ENCODE results near the gene BRD8. TPM values are rescaled to one million over a fixed set of nuclear protein-coding genes. Genes with fewer than 3 reads are reported as not detected.

The BRD8 gene
- total and polyA plus RNA-seq, 9 of the 15 experiments (the other 6 are each of a cell fraction or from before 2014, with no cell fraction given) = 54.6 to 163 (median 87.0) TPM

DNA sequence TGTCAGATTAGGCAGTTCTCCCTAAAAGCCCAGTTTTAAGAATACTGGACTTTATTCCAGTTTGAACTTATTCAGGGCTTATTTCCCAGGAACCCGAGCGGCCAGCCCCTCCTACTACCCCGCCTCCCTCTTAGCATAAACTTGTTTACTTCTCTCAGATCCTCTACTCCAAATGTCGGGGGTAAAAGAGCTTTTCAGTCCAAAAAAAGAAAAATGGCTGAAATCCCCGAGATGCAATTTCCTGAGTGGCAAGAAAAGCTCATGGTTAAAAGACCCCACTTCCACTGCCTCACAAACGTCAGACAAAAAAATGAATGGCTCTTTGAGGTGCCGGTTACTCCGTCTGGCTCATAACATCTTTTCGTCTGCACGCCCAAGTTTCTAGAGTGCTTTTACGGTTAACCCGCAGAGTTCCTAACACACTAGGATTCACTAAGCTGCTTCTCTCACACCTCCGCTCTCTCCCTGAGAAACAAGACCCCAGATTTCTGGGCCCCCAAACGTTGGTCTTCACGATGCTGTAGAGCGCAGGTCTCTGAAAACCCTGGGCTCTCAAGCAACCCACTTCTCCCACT is 402 bp downstream of the BRD8 start:
- 0% methylated on average over 16 of the region's 16 CpGs for WGBS (ENCODE audit: insufficient coverage, low coverage, missing lambda C conversion rate)
- peak; percentile 66 for ATAC-seq
- in situ Hi-C loops (cut with MboI) = loop anchor here (25.0 kb wide), 1 partner anchor 234 kb away; no protein-coding TSS in a partner anchor
- TF ChIP-seq, protein P1, sequence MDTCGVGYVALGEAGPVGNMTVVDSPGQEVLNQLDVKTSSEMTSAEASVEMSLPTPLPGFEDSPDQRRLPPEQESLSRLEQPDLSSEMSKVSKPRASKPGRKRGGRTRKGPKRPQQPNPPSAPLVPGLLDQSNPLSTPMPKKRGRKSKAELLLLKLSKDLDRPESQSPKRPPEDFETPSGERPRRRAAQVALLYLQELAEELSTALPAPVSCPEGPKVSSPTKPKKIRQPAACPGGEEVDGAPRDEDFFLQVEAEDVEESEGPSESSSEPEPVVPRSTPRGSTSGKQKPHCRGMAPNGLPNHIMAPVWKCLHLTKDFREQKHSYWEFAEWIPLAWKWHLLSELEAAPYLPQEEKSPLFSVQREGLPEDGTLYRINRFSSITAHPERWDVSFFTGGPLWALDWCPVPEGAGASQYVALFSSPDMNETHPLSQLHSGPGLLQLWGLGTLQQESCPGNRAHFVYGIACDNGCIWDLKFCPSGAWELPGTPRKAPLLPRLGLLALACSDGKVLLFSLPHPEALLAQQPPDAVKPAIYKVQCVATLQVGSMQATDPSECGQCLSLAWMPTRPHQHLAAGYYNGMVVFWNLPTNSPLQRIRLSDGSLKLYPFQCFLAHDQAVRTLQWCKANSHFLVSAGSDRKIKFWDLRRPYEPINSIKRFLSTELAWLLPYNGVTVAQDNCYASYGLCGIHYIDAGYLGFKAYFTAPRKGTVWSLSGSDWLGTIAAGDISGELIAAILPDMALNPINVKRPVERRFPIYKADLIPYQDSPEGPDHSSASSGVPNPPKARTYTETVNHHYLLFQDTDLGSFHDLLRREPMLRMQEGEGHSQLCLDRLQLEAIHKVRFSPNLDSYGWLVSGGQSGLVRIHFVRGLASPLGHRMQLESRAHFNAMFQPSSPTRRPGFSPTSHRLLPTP (IDR thresholded peaks at IDR 0.05; ENCODE audit: borderline replicate concordance, extremely low read depth, insufficient read length) = no peak
- 0 out of 2 replicates have a peak, but pooled peaks have one; percentile 10 for TF ChIP-seq RB1 (IDR thresholded peaks at IDR 0.05; ENCODE audit: low read depth)
- peak in 1 of 2 experiments; percentile 41; a peak in 2 of 4 replicates for TF ChIP-seq MAZ (CRISPR knock-in tag; conservative IDR thresholded peaks at IDR 0.05 in 1 of 2, IDR thresholded peaks at IDR 0.05 in 1 of 2)
- peak; percentile 76 for TF ChIP-seq SAP30 (IDR thresholded peaks at IDR 0.05; ENCODE audit: borderline replicate concordance, insufficient read depth, low read depth, low read length, poor library complexity, severe bottlenecking)
- no peak for TF ChIP-seq POLR2B (IDR thresholded peaks at IDR 0.05; ENCODE audit: low read depth, partially characterized antibody)
- TF ChIP-seq, protein P2, sequence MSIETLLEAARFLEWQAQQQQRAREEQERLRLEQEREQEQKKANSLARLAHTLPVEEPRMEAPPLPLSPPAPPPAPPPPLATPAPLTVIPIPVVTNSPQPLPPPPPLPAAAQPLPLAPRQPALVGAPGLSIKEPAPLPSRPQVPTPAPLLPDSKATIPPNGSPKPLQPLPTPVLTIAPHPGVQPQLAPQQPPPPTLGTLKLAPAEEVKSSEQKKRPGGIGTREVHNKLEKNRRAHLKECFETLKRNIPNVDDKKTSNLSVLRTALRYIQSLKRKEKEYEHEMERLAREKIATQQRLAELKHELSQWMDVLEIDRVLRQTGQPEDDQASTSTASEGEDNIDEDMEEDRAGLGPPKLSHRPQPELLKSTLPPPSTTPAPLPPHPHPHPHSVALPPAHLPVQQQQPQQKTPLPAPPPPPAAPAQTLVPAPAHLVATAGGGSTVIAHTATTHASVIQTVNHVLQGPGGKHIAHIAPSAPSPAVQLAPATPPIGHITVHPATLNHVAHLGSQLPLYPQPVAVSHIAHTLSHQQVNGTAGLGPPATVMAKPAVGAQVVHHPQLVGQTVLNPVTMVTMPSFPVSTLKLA (conservative IDR thresholded peaks at IDR 0.05) = peak in 1 of 2 experiments; percentile 26; a peak in 1 of 4 replicates
- TF ChIP-seq, protein P3, sequence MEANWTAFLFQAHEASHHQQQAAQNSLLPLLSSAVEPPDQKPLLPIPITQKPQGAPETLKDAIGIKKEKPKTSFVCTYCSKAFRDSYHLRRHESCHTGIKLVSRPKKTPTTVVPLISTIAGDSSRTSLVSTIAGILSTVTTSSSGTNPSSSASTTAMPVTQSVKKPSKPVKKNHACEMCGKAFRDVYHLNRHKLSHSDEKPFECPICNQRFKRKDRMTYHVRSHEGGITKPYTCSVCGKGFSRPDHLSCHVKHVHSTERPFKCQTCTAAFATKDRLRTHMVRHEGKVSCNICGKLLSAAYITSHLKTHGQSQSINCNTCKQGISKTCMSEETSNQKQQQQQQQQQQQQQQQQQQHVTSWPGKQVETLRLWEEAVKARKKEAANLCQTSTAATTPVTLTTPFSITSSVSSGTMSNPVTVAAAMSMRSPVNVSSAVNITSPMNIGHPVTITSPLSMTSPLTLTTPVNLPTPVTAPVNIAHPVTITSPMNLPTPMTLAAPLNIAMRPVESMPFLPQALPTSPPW (CRISPR knock-in tag; IDR thresholded peaks at IDR 0.05) = peak; percentile 20; the same call in 1 of the 2 replicates
- peak in 1 of 2 experiments; percentile 38; a peak in 2 of 4 replicates for TF ChIP-seq HDAC1 (IDR thresholded peaks at IDR 0.05)
- TF ChIP-seq ZBTB7A (IDR thresholded peaks at IDR 0.05; ENCODE audit: borderline replicate concordance, control insufficient read depth, low read depth, low read length) = peak; percentile 34; the same call in 1 of the 2 replicates

More for the DNA sequence above, 402 bp downstream of the BRD8 start:
- peaks cover 57% of the 10 kb centered on the region for H3K79me2 ChIP-seq (ENCODE audit: control insufficient read depth, insufficient read depth, low read length)
- no peaks in the 10 kb centered on the region for H3K27me3 ChIP-seq (ENCODE audit: control insufficient read depth in 2 of 2, insufficient read depth in 2 of 2, low read length in 2 of 2)
- TSS peak; percentile 82 for BruUV-seq (replicated peaks)
- no peaks in the 10 kb centered on the region for H3K9me1 ChIP-seq (ENCODE audit: control insufficient read depth, insufficient read depth, low read length)
- peak; percentile 48 for FAIRE-seq
- H4K20me1 ChIP-seq (replicated peaks; ENCODE audit: control insufficient read depth, insufficient read depth, low read length) = no peaks in the 10 kb centered on the region
- ChIA-PET CTCF (ENCODE audit: low intra/inter-chr PET ratio) (no interaction called here), POLR2A (interaction anchor here (0.6 to 4.6 kb wide), 9 partner anchors 10 to 177 kb away, joined by 3 to 34 read pairs (median 3); partner anchors contain the start of genes CDC25C and FAM53C)
- DNase-seq (ENCODE audit: extremely low read depth in 1 of 4, low spot score in 3 of 4) = peak; percentile 56 to 67 (median 62)
- intact Hi-C loops (cut with micrococcal nuclease) = no loop called here
- H3K4me3 ChIP-seq = peak overlapping the region; percentile 63
- peak overlapping the region; percentile 90 to 97; a peak in 3 of 4 replicates for H3K9ac ChIP-seq (ENCODE audit: insufficient read depth in 1 of 2, low read depth in 2 of 2, low read length in 2 of 2)
- H3K4me1 ChIP-seq (replicated peaks in 1 of 2; ENCODE audit: control insufficient read depth in 2 of 2, insufficient read depth in 2 of 2, low read length in 2 of 2) = peaks cover 0 to 5% of the 10 kb centered on the region in 2 experiments; a peak in 1 of 5 replicates
- H2AFZ ChIP-seq (ENCODE audit: low read depth, low read length) = peak overlapping the region; percentile 99
- H3K4me2 ChIP-seq (ENCODE audit: insufficient read depth, low read length) = peak overlapping the region; percentile 95
- peak overlapping the region; percentile 99 for H3K27ac ChIP-seq (ENCODE audit: extremely low read depth, low read depth, low read length)
- peaks cover 60% of the 10 kb centered on the region for H3K36me3 ChIP-seq (ENCODE audit: control insufficient read depth, insufficient read depth, low read length)
- no peaks in the 10 kb centered on the region for H3K9me3 ChIP-seq (replicated peaks; ENCODE audit: control insufficient read depth, insufficient read depth, low read depth, low read length)

Measured in K562 (cell line).